ENCODE results near the gene CDK12. TPM values are rescaled to one million over a fixed set of nuclear protein-coding genes. Genes with fewer than 3 reads are reported as not detected.

Gene CDK12
- total RNA-seq, 2 experiments from 2014 or later = 61.4 to 61.9 TPM

DNA sequence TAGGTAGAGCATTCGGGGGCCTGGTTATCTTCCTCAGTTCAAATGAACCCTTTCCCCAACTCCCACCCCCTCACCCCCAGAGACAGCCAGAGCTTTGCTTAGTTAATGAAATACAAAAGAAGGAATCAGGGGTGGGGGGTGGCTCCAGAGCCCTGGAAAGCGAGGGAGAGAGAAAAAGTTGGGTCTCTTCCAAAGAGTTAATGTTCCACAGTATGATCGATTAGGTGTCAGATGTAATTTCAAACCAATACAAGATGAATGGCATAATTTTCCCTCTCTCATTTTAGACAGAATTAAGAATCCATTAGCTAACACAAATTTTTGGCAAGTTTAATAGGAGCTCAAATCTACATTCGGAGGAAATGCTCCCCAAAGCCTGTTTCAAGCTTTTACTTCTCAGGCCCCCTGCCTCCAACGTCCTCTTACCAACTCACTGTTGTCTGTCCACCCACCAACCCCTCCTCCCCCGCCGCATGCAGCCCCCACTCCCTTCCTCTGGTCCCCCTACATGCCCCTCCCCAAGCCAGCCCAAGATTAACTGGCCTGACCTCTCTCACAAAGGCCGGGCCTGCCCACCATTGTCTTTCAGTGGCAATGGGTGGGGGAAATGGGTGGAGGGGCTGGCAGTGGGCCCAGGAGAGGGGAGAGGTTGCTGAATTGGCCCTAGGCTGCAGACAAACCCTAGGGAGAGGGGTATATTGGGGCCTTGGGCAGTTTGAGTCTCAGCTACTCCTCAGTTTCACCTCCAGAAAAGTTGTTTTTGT is 118.2 kb downstream of the CDK12 start:
- no peak overlapping the region for H3K4me3 Mint-ChIP-seq
- no peak for DNase-seq
- POLR2A ChIA-PET = no interaction called here
- H3K4me1 Mint-ChIP-seq (ENCODE audit: low read depth) = no peaks in the 10 kb centered on the region
- no peaks in the 10 kb centered on the region for H3K9me3 Mint-ChIP-seq
- TF ChIP-seq, protein P1, sequence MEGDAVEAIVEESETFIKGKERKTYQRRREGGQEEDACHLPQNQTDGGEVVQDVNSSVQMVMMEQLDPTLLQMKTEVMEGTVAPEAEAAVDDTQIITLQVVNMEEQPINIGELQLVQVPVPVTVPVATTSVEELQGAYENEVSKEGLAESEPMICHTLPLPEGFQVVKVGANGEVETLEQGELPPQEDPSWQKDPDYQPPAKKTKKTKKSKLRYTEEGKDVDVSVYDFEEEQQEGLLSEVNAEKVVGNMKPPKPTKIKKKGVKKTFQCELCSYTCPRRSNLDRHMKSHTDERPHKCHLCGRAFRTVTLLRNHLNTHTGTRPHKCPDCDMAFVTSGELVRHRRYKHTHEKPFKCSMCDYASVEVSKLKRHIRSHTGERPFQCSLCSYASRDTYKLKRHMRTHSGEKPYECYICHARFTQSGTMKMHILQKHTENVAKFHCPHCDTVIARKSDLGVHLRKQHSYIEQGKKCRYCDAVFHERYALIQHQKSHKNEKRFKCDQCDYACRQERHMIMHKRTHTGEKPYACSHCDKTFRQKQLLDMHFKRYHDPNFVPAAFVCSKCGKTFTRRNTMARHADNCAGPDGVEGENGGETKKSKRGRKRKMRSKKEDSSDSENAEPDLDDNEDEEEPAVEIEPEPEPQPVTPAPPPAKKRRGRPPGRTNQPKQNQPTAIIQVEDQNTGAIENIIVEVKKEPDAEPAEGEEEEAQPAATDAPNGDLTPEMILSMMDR (IDR thresholded peaks at IDR 0.05) = no peak
- H3K27ac Mint-ChIP-seq = no peak overlapping the region
- no peaks in the 10 kb centered on the region for H3K36me3 Mint-ChIP-seq (ENCODE audit: low read depth)
- no peak for ATAC-seq
- intact Hi-C loops (cut with micrococcal nuclease) = no loop called here
- H3K27me3 Mint-ChIP-seq = peaks cover 2% of the 10 kb centered on the region
- CTCF ChIA-PET = interaction anchor here (1.1 to 5.7 kb wide), 4 partner anchors 13 to 74 kb away, joined by 3 to 34 read pairs (median 4); no protein-coding TSS in a partner anchor

DNA sequence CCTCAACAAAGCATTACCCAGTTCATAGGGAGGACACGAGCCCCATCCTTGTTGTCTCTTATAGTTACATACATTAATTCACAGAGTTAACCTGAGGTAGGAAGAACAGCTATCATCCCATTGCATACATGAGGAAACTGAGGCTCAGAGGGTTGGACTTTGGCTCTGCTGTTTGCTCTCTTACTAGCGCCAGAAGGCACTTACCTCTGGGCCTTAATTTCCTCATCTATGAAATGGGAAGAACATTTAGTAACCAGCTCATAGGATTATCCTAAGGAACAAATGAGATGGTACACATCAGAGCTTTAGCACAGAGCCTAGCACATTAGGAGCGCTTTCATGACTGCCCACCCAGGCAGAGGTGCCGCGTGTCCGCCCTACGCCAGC is 118.8 kb downstream of the CDK12 start:
- no peak overlapping the region for H3K4me3 Mint-ChIP-seq
- POLR2A ChIA-PET = no interaction called here
- H3K9me3 Mint-ChIP-seq = no peaks in the 10 kb centered on the region
- intact Hi-C loops (cut with micrococcal nuclease) = no loop called here
- DNase-seq (no peak), ATAC-seq (no peak)
- CTCF ChIA-PET = interaction anchor here (0.8 to 5.7 kb wide), 4 partner anchors 14 to 74 kb away, joined by 3 to 34 read pairs (median 5); no protein-coding TSS in a partner anchor
- no peaks in the 10 kb centered on the region for H3K4me1 Mint-ChIP-seq (ENCODE audit: low read depth)
- H3K36me3 Mint-ChIP-seq (ENCODE audit: low read depth) = no peaks in the 10 kb centered on the region
- H3K27ac Mint-ChIP-seq = no peak overlapping the region
- TF ChIP-seq, protein P1 (IDR thresholded peaks at IDR 0.05) = no peak
- no peaks in the 10 kb centered on the region for H3K27me3 Mint-ChIP-seq

DNA sequence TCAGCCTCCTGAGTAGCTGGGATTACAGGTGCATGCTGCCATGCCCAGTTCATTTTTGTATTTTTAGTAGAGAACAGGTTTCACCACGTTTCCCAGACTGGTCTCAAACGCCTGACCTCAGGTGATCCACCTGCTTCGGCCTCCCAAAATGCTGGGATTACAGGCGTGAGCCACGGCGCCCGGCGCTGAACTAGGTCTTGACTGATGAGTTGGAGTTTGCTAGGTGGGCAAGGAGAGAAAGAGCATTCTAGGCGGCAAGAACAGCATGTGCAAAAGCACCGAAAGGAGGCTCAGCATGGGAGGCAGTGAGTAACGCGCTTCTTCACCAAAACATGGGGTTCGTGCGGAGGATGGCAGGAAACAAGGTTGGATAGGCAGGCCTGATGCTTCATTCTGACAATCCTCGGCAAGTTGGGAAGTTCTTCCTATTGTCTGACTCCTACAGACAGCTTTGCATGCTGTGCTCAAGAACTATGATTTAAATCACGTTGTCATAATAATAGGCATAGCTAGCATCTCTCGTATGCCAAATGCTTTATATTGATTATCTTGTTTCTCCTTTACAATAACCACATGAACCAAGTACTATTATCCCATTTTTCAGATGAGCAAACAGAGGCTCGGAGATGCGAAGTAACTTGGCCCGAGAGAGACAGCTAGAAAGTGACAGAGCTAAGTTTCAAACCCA is 119.9 kb downstream of the CDK12 start:
- TF ChIP-seq, protein P1 (IDR thresholded peaks at IDR 0.05) = no peak
- ChIA-PET CTCF (interaction anchor here (0.8 to 1.1 kb wide), 2 partner anchors 41 to 73 kb away, joined by 4 to 5 read pairs; no protein-coding TSS in a partner anchor), POLR2A (no interaction called here)
- H3K27ac Mint-ChIP-seq = no peak overlapping the region
- no peaks in the 10 kb centered on the region for H3K9me3 Mint-ChIP-seq
- intact Hi-C loops (cut with micrococcal nuclease) = no loop called here
- no peaks in the 10 kb centered on the region for H3K27me3 Mint-ChIP-seq
- ATAC-seq (no peak), DNase-seq (no peak)
- H3K4me3 Mint-ChIP-seq = no peak overlapping the region
- H3K36me3 Mint-ChIP-seq (ENCODE audit: low read depth) = no peaks in the 10 kb centered on the region
- H3K4me1 Mint-ChIP-seq (ENCODE audit: low read depth) = no peaks in the 10 kb centered on the region

DNA sequence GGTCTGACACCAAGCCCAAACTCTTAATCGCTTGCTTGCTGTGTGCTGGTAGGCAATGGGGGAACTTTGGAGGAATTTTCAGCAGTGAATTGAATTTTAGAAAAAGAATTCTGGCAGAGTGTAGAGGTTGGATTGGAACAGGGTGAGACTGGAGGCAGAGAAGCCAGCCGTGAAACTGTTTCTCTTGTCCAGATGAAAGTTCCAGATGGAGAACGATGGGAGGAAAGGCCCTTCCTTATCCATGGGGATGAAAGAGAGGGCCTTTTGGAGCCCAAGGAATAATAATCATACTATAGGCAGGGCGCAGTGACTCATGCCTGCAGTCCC is 120.4 kb downstream of the CDK12 start:
- intact Hi-C loops (cut with micrococcal nuclease) = no loop called here
- ChIA-PET POLR2A (no interaction called here), CTCF (interaction anchor here (1.1 kb wide), 1 partner anchor 40 kb away, joined by 5 read pairs; no protein-coding TSS in a partner anchor)
- H3K4me3 Mint-ChIP-seq = no peak overlapping the region
- H3K27me3 Mint-ChIP-seq = no peaks in the 10 kb centered on the region
- H3K27ac Mint-ChIP-seq = no peak overlapping the region
- no peak for DNase-seq
- no peak for ATAC-seq
- H3K4me1 Mint-ChIP-seq (ENCODE audit: low read depth) = no peaks in the 10 kb centered on the region
- TF ChIP-seq, protein P1 (IDR thresholded peaks at IDR 0.05) = no peak
- no peaks in the 10 kb centered on the region for H3K36me3 Mint-ChIP-seq (ENCODE audit: low read depth)
- H3K9me3 Mint-ChIP-seq = no peaks in the 10 kb centered on the region

DNA sequence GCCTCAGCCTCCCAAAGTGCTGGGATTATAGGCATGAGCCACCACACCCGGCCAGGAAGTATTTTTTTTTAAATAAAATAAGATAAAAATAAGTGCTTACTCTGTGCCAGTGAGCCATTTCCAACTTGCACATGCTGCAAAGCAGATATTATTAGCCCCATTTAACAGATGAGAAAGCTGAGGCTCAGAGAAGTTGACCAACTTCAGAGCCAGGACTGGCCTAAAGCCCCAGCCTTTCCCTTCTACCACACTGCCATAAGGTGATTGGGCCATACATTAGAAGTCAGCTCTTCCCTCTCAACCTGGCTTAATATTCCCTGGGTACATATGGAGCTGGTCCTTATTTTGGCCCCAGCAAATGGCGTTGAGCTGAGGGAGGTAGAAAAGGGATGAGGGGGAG is 121.4 kb downstream of the CDK12 start:
- Mint-ChIP-seq H3K4me3 (no peak overlapping the region), H3K36me3 (ENCODE audit: low read depth) (no peaks in the 10 kb centered on the region), H3K27ac (no peak overlapping the region), H3K4me1 (ENCODE audit: low read depth) (no peaks in the 10 kb centered on the region), H3K9me3 (no peaks in the 10 kb centered on the region), H3K27me3 (no peaks in the 10 kb centered on the region)
- POLR2A ChIA-PET = no interaction called here
- intact Hi-C loops (cut with micrococcal nuclease) = no loop called here
- ATAC-seq (no peak), DNase-seq (no peak)
- CTCF ChIA-PET = interaction anchor here (1.0 to 1.4 kb wide), 3 partner anchors 41 to 52 kb away, joined by 3 to 5 read pairs (median 4); no protein-coding TSS in a partner anchor
- TF ChIP-seq, protein P1 (IDR thresholded peaks at IDR 0.05) = no peak
